ENCODE results near the gene PRPF40A.
A peak's percentile ranks its signal among the peaks of the same experiment; 100 is the strongest.

The PRPF40A gene

DNA sequence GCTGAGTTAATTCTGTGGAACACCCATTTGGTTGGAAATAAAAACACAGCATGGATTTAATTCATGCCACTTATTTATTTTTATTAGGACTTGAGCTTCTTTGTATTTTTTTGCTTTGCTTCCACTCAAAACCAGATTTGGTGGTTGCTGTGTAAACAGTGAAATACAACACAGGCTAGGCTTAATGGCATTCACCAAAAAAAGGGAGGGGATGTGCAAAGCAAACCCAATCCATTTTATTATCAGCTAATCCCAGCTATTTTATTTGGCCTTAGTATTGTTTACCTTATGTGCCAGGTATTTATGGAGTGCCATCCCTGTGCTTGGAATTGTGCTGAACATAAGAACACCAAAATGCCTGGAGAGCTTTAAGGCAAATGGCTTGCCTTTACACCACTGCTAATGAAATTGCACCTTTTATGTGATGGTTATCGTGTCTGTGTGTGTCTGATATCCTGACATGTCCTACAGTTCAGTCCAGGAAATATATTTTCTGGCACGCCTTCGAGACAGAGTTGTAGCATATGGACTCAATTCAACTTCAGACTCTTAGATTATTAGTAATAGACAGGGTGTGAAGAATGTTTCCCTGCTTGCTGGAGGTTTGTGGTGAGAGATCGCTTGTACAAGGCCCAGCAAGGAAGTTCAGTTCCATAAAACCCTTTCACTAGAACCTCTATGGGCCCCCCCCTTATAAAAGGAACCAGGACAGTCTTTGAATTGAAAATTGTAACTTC, 99.6 kb downstream of the PRPF40A start:
- no peak for DNase-seq (ENCODE audit: low spot score)

DNA sequence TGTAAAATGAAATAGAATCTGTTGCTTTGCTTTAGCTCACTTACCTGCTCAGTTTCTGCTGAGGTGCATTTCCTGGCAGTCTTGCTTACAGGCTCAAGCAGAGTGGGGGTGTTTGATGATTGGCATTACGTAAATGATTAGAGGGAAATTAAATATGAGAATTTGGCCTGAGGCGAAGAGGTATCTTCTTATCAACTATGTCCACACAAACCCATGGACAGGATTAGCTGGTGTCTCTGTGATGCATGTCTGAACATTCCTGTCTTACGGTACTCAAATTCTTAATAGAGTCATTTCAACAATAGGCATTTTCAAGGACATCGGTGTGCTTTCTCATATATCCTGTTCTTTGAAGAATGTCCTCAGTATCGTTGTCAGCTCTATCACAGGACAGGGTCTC, 102.1 kb downstream of the PRPF40A start:
- DNase-seq (ENCODE audit: low spot score) = no peak

DNA sequence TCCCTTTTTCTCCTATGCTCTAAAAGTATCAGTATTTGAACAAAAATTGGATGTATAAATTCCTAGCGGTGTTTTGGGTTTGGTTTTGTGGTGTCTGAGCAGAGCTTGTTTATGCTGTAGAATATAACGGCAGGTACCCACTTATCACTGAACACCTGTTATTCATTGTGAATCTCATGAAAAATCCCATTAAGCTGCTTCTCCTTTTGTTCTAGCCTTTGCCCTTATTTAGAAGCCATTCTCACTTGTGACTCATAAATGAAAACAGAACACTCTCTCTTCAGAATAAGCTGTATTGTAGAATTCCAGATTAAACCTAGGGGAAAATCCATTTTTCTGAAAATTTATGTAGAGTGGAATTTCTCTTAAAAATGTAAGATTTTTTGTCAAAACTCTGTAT, 104.0 kb downstream of the PRPF40A start:
- no peak for DNase-seq (ENCODE audit: low spot score)

DNA sequence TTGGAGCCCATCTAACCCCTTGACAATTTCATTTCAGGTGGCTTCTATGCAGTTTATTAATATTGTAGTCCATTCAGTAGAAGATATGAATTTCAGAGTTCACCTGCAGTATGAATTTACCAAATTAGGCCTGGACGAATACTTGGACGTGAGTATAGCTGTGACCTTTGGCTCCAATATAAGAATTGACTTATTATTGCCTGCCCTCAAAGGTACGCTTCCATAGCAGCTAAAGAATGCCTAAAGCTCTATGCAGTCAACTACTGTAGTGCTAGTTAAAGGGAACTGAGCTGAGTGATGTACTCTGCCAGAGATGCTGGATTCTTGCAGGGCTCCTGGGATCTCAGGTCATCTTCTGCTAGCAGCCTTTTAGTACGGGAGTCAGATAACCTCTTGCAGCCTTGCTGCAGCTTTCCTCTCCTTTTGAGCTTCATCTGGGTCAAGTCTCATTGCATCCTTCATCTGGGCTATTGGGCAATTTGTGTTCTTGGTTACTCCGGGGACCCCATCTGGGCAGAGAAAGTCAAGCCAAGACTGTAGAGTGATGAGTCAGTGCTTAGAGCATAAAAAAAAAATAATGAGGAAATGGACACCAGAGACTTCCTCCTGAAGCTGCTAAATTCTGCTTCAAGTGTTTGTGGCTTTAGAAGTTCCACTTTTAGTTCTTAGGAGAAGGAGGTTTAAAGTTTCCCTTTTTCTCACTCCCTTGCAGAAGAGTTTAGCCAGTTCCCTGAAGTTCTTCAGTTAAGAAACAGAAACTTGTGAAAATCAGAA, 105.6 kb downstream of the PRPF40A start:
- peak; percentile 30 for DNase-seq (ENCODE audit: low spot score)

DNA sequence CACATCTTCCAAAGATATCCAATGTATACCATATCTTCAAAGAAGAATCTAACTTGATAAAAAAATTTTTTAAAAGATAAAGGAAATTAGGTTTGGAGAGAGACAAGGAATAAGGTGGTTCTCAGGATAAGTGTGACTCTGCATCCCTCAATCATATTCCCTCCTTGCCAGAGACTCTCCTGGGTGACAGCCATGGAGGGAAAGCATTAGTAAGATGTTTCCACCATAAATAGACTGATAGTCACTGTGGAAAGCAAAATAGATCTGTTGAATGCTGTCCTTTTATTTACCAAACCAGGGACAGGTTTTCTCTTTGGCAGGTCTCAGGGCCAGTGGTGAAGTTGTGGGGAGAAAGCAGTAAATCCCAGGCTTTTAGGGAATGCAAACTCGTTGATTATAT, 107.6 kb downstream of the PRPF40A start:
- DNase-seq (ENCODE audit: low spot score) = no peak

DNA sequence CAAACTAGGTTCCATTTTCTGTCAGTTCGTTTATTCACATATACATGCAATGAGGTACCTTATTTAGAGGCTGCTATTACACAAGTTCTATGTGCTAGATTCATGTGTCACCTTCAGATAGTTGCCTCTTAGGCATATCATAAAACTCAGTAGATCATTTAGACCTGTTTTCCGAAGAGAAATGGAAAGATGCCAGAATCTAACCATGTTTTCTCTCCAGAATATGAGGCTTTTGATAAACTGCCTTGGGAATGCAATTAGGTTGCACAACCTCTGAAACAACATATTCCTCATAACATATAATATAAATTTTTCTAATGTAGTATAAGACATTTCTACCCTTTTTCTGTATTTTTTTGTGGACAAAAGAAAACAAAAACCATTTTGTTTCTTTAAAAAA, 108.1 kb downstream of the PRPF40A start:
- DNase-seq (ENCODE audit: low spot score) = no peak

GRCh38 chr2:152607793-152608300, 109.4 kb downstream of the PRPF40A start:
- no peak for DNase-seq (ENCODE audit: low spot score)

- DNase-seq (ENCODE audit: low spot score) = no peak
These were observed 110.3 kb downstream of the PRPF40A start for GRCh38 chr2:152606941-152607340.

DNA sequence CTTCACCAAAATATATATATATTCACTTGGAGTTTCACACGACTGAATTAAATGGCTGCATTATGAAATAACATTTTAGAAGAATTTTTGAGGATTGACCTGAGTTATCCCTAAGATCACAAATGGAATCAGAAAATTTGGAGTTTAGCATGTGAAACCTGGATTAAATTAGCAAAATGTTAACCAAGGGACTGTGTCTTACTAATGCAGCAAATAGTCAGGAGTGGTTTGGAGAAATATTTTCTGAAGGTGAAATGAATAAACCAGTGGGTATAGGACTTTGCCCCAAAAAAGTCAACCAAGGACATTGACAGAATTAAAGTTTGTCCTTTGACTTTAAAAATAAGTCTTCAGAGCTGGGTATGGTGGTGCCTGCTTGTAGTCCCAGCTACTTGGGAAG, 111.2 kb downstream of the PRPF40A start:
- DNase-seq (ENCODE audit: low spot score) = no peak

GRCh38 chr2:152603166-152603565, 114.1 kb downstream of the PRPF40A start:
- DNase-seq (ENCODE audit: low spot score) = no peak

DNA sequence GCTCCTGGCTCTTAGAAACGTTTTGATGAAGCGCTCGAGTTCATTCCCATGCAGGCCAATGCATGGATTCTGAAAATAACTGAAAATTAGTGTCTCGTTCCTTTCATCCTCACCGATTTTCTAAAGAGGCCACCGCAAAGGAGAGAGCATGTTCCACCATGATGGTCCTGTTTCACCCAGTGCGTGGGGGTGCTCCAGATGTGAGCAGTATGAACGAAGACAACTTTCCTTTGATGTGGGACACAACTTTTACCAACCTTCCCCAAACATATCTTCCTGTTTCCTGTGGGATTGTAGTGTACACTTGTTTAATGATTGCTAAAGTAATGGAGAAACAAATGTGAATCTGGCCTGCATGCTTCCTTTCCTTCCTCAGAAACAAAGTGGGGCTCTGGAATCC, 114.5 kb downstream of the PRPF40A start:
- DNase-seq (ENCODE audit: low spot score) = no peak

Measured in germinal center (tissue), 1 donor.